ENCODE results near the gene OR2Y1.
"Not testable (repeated sequence)": the region's sequence is repeated elsewhere in the genome, so short reads cannot be mapped to it uniquely, and the experiment has no call there.

OR2Y1 gene

GRCh38 chr5:180723936-180724335 is 15.9 kb downstream of the OR2Y1 start:
- H3K27ac ChIP-seq, result no peak overlapping the region
- no peak for TF ChIP-seq CTCF (conservative IDR thresholded peaks at IDR 0.05)

DNA sequence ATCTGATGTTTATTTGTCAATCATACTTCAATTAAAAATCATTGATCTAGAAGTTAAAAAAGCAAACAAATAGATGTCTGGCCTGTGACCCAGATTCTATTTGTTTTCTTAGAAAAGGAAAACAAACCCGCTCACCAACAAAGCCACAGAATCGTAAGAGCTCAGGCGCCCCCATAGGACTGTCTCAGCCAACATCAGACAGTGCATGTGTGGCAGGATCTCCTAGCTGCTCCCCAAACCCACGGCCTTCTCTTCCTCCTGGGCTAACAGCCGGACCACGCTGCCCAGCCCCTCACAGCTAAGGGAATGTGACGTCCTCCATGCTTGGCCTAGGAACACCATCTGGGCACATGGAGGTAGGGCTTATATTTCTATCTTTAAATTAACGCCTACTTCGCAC is 19.4 kb downstream of the OR2Y1 start:
- TF ChIP-seq CTCF (conservative IDR thresholded peaks at IDR 0.05), result no peak; the same call in 1 of the 2 replicates
- no peak overlapping the region for H3K27ac ChIP-seq

DNA sequence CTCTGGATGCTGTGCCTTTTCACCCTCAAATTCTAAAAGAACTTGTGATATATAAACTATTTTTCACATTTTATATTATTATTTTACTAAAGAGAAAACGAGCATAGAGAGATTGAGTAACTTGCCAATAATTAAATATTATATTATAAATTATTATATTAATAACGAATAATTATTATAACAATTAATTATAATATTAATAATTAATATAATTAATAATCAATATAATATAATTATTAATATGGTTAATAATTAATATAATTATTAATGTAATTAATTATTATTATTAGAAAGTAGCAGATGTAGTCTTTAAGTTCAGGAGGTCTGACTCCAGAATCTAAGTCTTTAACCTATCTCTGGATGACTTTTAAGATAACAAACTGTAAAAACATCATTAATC is 20.1 kb downstream of the OR2Y1 start:
- TF ChIP-seq CTCF (conservative IDR thresholded peaks at IDR 0.05), result no peak
- no peak overlapping the region for H3K27ac ChIP-seq

DNA sequence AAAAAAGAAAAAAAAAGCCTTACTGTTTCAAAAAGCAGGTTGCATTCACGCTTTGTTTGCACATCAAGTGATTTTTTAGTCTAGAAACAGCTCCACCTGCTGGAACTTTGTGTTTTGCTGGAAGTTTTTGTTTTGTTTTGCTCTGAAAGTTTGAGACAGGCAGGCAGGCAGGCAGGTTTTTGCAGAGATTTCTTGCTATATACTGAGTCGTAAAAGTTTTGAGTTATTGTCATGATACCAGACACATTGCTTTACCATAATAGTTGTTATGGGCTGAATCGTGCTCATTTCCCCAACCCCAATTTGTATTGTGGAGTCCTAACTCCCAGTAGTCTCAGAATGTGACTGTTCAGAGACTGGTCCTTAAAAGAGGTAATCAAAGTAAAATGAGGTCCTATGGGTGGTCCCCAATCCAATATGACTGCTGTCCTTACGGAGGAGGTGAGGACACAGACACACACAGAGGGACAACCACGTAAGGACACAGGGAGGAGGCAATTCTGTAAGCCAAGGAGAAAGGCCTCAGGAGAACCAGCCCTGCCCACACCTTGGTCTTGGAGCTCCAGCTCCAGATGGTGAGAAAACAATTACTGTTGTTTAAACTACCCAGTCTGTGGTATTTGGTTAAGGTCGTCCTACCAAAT is 20.9 kb downstream of the OR2Y1 start:
- peak; percentile 94 for TF ChIP-seq CTCF (conservative IDR thresholded peaks at IDR 0.05)
- H3K27ac ChIP-seq, result no peak overlapping the region

DNA sequence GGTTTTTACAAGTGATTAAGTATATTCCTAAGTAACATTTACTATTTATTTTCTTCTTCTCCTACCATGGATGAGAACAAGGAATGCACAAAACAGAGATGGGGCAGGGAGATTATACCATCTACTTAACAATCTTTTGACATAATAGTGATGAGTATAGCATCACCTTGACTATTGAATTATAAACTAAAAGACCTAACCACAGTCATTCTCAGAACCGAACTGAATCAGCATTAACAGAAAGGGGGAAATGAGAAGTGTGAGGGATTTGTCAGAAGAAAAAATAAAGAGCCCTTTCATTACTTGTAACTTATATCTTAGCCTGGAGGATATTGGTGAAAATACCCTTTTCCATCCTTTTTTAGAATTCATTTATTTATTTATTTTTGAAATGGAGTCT is 21.9 kb downstream of the OR2Y1 start:
- TF ChIP-seq CTCF (conservative IDR thresholded peaks at IDR 0.05), result no peak
- no peak overlapping the region for H3K27ac ChIP-seq

DNA sequence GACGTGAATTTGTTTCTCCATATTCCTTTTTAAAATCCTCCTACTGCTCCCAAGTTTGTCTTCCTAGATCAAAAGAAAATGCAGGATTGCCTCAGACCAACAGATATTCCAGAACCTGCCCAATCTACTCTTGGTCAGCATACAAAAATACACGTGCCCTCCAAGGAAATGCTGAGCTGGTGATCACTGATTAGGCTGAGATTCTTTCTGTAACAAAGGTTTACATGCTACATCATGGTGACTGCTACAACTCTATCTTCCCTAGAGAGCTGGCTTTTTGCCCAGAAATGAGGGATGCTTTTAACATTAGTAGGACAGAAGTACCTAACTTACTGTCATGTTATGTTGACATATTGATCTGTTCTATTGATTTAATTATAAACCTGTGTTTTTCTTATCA is 35.5 kb downstream of the OR2Y1 start:
- TF ChIP-seq CTCF (conservative IDR thresholded peaks at IDR 0.05), result no peak
- no peak overlapping the region for H3K27ac ChIP-seq

- H3K27ac ChIP-seq, result no peak overlapping the region
- no peak for TF ChIP-seq CTCF (conservative IDR thresholded peaks at IDR 0.05)
Observed at GRCh38 chr5:180703912-180704311, 35.9 kb downstream of the OR2Y1 start.

DNA sequence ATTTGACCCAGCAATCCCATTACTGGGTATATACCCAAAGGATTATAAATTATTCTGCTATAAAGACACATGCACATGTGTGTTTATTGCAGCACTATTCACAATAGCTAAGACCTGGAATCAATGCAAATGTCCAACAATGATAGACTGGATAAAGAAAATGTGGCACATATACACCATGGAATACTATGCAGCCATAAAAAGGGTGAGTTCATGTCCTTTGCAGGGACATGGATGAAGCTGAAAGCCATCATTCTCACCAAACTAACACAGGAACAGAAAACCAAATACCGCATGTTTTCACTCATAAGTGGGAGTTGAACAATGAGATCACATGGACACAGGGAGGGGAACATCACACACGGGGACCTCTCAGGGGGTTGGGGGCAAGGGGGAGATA is 36.5 kb downstream of the OR2Y1 start:
- not testable (repeated sequence) for H3K27ac ChIP-seq

GRCh38 chr5:180700440-180700839 is 39.4 kb downstream of the OR2Y1 start:
- not testable (repeated sequence) for H3K27ac ChIP-seq
